Lower leg skin (tissue), 4 donors: ENCODE measurements around the gene ZC3H7B. TPM values are rescaled to one million over a fixed set of nuclear protein-coding genes. Genes with fewer than 3 reads are reported as not detected.

Experiments used
- DNase-seq, 2 donors: peaks; one replicate each; pipeline ENCODE4 v3.0.0-alpha.2; 2019; ENCODE audit warnings: low spot score in 2 of 2
- H3K4me3 ChIP-seq: fragments of 200-600 bp; sonication (generic); 2 replicates; pipeline ENCODE4 v1.5.1; 2017; ENCODE audit warnings: mild to moderate bottlenecking, low read depth; ENCODE audit not compliant: poor library complexity, severe bottlenecking
- POLR2A ChIP-seq, 2 donors: fragments of 450-650 bp; IDR thresholded peaks; one replicate each; pipeline ENCODE4 v1.6.1; 2016 to 2017; ENCODE audit warnings: antibody characterized with exemption in 2 of 2, mild to moderate bottlenecking in 1 of 2, moderate library complexity in 1 of 2
- WGBS, 2 donors: methylation state at CpG; one replicate each; pipeline ENCODE4 v1.1.5; 2018; 5-methylcytosine and 5-hydroxymethylcytosine counted together
- intact Hi-C: fragments of 100-400 bp; cut with DNase I; formaldehyde crosslinking; loops from one replicate; pipeline ENCODE4 v1.15.0; 2023; ENCODE audit warnings: low total_unique reads
- total RNA-seq, 4 donors: library from RNA; depleted of rRNA; stranded (reverse); fragments of >200 nt; gene quantifications; one replicate each; pipeline ENCODE4 v1.1.0, GENCODE V29; 2016
- TF ChIP-seq, protein P1 (sequence below), 3 donors: fragments of 450-650 bp; IDR thresholded peaks; one replicate each; pipeline ENCODE4 v1.5.1; 2016; ENCODE audit warnings: antibody characterized with exemption in 3 of 3, mild to moderate bottlenecking in 3 of 3, moderate library complexity in 2 of 3

ZC3H7B gene
- total RNA-seq, 4 donors from 2014 or later = 19.9 to 39.9 (median 31.2) TPM

DNA sequence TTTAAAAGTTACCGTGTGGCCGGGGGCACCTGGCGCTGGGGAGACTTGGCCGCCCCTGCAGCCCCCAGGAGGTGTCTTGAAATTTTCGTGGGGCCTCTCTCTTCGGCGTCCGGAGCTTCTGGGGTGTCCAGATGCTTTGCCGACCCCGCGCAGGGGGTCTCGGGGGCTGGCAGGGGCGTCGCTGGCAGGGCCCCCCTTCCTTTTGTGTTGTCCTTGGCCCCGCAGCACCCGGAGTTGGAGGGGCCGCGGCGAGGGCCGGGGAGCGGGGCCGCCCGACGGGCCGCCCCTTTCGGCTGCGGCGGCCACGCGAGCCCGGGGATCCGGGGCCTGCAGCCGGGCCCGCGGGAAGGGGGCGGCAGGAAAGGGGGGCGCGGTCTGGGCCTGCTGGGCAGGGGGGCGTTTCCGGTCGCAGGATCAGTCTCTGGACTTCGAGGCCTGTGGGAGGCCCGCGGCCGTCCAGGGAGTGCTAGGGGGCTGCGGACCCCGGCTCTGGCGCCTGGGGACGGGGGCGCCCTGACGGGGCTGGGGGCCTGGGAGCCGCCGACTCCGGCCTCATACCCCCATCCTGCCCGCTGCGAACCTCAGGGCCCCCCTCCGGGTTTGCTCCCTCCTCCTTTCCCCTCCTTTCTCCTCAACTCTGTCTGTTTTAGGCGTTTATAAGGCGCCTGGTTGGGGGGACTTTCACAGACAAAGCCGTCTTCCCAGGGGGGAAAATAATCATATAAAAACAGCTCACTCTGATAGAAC lies 869 bp downstream of the ZC3H7B start:
- TF ChIP-seq, protein P1, sequence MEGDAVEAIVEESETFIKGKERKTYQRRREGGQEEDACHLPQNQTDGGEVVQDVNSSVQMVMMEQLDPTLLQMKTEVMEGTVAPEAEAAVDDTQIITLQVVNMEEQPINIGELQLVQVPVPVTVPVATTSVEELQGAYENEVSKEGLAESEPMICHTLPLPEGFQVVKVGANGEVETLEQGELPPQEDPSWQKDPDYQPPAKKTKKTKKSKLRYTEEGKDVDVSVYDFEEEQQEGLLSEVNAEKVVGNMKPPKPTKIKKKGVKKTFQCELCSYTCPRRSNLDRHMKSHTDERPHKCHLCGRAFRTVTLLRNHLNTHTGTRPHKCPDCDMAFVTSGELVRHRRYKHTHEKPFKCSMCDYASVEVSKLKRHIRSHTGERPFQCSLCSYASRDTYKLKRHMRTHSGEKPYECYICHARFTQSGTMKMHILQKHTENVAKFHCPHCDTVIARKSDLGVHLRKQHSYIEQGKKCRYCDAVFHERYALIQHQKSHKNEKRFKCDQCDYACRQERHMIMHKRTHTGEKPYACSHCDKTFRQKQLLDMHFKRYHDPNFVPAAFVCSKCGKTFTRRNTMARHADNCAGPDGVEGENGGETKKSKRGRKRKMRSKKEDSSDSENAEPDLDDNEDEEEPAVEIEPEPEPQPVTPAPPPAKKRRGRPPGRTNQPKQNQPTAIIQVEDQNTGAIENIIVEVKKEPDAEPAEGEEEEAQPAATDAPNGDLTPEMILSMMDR (IDR thresholded peaks at IDR 0.05) = no peak
- no peak for TF ChIP-seq POLR2A (IDR thresholded peaks at IDR 0.05)
- WGBS, 2 donors = 0 to 1% methylated on average over 25 to 52 of the region's 60 CpGs
- intact Hi-C loops = no loop called here
- DNase-seq = no peak
- H3K4me3 ChIP-seq = peak overlapping the region; percentile 84

DNA sequence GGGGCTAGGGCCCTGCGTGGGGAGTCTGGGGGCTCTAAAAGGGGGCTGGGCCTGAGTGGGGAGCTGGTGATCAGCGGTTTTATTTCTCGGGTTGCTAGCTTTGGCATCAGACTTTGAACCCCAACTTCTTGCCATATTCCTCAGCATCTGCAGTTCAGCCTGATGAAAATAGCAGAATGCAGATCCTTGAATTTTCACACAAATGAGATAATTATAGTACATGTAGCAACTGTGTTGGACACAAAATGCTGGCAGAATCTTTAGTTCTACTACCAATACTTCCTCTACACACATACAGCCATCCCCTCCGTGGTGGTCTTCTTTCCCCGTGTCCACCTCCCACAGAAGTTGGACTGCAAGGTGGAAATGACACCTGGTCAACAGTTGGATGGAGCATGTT lies 1.5 kb downstream of the ZC3H7B start:
- WGBS, 2 donors = 5 to 9% methylated on average over 5 of the region's 5 CpGs
- intact Hi-C loops = no loop called here

DNA sequence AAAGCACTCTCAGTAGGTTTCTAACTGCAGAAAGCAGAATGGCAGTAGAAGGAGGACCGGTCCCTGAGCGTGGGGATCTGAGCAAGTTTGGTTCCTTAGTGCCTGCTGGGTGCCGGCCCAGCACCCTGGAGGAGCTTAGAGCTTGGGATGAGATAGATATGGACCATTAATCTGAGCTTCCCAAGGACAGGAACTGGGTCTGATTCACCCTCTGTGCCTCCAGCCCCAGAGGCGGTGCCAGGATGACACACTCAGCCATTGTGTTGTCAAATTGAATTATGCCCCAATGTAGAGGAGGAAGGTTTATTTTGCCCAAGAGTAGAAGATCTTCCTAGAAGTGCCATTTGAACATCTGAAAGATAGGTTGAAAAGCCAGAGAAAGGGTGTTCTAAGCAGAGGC lies 4.3 kb downstream of the ZC3H7B start:
- no peak for DNase-seq
- TF ChIP-seq POLR2A (IDR thresholded peaks at IDR 0.05) = no peak
- TF ChIP-seq, protein P1 (IDR thresholded peaks at IDR 0.05) = no peak
- WGBS, 2 donors = 46 to 68% methylated on average over 4 of the region's 4 CpGs
- intact Hi-C loops = no loop called here
- no peak overlapping the region for H3K4me3 ChIP-seq

More for the DNA sequence above, 1.5 kb downstream of the ZC3H7B start:
- DNase-seq = no peak
- peak overlapping the region; percentile 84 for H3K4me3 ChIP-seq
- no peak for TF ChIP-seq POLR2A (IDR thresholded peaks at IDR 0.05)
- TF ChIP-seq, protein P1 (IDR thresholded peaks at IDR 0.05) = no peak

DNA sequence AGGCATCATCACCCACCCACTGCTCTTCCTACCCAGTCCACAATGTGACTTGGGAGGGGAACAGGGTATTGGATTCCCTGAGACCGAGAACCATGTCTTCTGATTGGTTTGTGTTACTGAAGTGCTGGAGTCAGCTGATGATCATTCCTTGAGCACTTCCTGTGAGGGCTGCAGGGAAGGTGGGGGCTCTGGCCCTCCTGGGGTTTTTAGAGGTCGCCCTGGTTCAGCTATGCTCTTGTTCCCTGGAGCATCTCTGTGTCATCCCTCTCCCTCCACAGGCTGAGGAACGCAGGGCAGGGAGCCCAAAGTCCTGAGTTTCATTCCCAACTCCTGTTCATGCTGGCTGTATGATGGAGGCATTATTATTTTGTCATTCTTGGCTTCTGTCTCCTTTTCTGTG lies 6.7 kb downstream of the ZC3H7B start:
- TF ChIP-seq POLR2A (IDR thresholded peaks at IDR 0.05) = no peak
- TF ChIP-seq, protein P1 (IDR thresholded peaks at IDR 0.05) = no peak
- no peak for DNase-seq
- intact Hi-C loops = no loop called here
- 55 to 61% methylated on average over 3 of the region's 3 CpGs for WGBS, 2 donors
- no peak overlapping the region for H3K4me3 ChIP-seq

DNA sequence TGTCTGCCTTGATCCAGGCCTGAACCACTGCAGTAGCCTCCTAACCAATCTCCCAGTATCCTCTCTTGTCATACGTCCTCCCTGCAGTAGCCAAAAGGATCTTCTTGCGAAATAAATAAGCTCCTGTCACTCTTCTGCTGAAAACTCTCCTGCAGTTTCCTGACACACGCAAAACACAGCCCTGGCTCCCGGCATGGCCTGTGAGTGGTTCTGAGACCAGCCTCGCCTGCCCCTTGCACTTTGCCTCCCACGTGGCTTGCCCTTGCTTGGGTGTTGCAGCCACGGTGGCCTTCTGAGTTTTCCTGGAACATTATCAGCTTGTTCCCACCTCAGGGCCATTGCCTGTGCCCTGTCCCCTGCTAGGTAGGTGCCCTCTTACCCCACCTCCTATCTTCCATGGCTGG lies 7.2 kb downstream of the ZC3H7B start:
- WGBS, 2 donors = 68 to 77% methylated on average over 7 of the region's 7 CpGs
- intact Hi-C loops = no loop called here
- no peak for DNase-seq

More for the DNA sequence above, 7.2 kb downstream of the ZC3H7B start:
- no peak overlapping the region for H3K4me3 ChIP-seq
- TF ChIP-seq, protein P1 (IDR thresholded peaks at IDR 0.05) = no peak
- no peak for TF ChIP-seq POLR2A (IDR thresholded peaks at IDR 0.05)
